HEK293T (cell line): ENCODE measurements around the gene CAST.

Source experiments
- ELF4 ChIP-seq: fragments of 450-650 bp; IDR thresholded peaks from 2 replicates; pipeline ENCODE4 v1.6.1; 2017; ENCODE audit warnings: antibody characterized with exemption
- SUZ12 ChIP-seq: fragments of 450-650 bp; IDR thresholded peaks from 2 replicates; pipeline ENCODE4 v1.6.1; 2016; ENCODE audit warnings: mild to moderate bottlenecking

DNA sequence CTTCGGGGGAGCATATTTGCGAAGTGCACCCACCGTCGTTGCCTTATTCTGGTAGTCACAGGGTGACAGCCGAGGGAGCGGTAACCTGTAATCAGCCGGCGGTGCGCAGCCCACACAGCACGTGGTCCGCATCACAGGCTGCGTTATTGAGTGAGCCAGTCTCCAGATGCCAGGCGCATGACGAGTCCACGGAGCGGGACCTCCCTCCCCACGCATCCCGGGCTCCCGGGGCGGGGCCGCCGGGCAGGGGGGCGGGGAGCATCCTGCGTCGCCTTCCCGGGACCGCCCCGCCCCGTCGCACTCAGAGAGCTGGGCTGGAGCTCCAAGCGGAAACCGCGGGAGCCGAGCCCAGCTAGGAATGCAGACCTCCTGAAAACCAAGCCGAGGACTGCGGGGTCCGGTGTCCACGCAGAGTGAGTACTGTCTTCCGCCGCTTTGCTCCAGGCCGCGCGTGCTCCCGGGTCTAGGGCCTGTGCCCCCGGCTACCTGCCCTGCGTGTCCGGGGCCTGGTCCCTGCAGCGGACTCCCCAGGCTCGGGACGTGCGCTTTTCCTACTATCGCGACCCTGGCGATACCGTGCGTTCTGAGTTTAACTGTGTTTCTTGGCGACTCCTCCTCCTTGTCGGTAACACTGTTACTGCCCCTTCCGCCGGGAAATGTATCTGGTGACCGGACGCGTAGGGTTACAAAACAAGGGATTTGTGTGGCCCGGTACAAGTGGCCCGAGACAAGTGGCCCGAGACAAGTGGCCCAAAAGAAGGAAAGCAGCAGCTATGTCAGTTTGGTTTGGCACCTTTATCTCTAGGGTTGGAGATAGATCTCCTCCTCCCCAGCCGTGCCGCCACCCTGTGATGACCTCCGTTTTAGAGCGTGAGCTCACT lies 40.6 kb downstream of the CAST start:
- no peak for TF ChIP-seq SUZ12
- TF ChIP-seq ELF4 = no peak; the same call in 1 of the 2 replicates
